ENCODE measurements around the gene MYO9A. TPM values are rescaled to one million over a fixed set of nuclear protein-coding genes. Genes with fewer than 3 reads are reported as not detected.
"Not testable (repeated sequence)": the region's sequence is repeated elsewhere in the genome, so short reads cannot be mapped to it uniquely, and the experiment has no call there.

The MYO9A gene
- total and polyA plus RNA-seq, 10 of the 15 experiments (the other 5 are each of a cell fraction or from before 2014, with no cell fraction given): 3.3 to 25.3 (median 12.2) TPM

GRCh38 chr15:72020799-72021198 is 97.2 kb downstream of the MYO9A start (continued):
- TF ChIP-seq E2F4 (IDR thresholded peaks at IDR 0.05; ENCODE audit: low read depth, low read length): no peak
- no peak for TF ChIP-seq MYC (IDR thresholded peaks at IDR 0.05; ENCODE audit: insufficient read depth, insufficient read length, insufficient replicate concordance, low read length, severe bottlenecking)

GRCh38 chr15:72014555-72014954 is 103.4 kb downstream of the MYO9A start:
- FAIRE-seq; H3K4me3 ChIP-seq; H3K9me3 ChIP-seq (replicated peaks; ENCODE audit: control insufficient read depth, insufficient read depth, low read length); BruUV-seq (replicated peaks); H2AFZ ChIP-seq (ENCODE audit: control insufficient read depth, low read depth, low read length); DNase-seq (ENCODE audit: low read depth, low spot score); H3K9ac ChIP-seq (ENCODE audit: control insufficient read depth, insufficient read depth, low read length); in situ Hi-C loops (cut with MboI); H3K79me2 ChIP-seq (ENCODE audit: control insufficient read depth, insufficient read depth, low read length); ATAC-seq; H3K27me3 ChIP-seq (replicated peaks in 1 of 2; ENCODE audit: control insufficient read depth in 2 of 2, insufficient read depth in 2 of 2, low read length in 1 of 2); H4K20me1 ChIP-seq (ENCODE audit: control insufficient read depth, insufficient read depth); H3K27ac ChIP-seq (ENCODE audit: control insufficient read depth, insufficient read depth); H3K36me3 ChIP-seq (ENCODE audit: control insufficient read depth in 2 of 2, insufficient read depth in 2 of 2, low read length in 1 of 2); intact Hi-C loops (cut with micrococcal nuclease; ENCODE audit: unreplicated experiment); H3K4me1 ChIP-seq (ENCODE audit: control insufficient read depth, insufficient read depth, low read length); POLR2A ChIA-PET: not testable (repeated sequence)
- peak overlapping the region; percentile 20; the same call in 1 of the 2 replicates for H3K4me2 ChIP-seq (ENCODE audit: control insufficient read depth, insufficient read depth)
- ChIA-PET CTCF (interaction anchor here (0.8 kb wide), 1 partner anchor 52 kb away, joined by 3 read pairs; no protein-coding TSS in a partner anchor), RAD21 (ENCODE audit: unreplicated experiment) (interaction anchor here (0.5 kb wide), 1 partner anchor 271 kb away, joined by 4 read pairs; no protein-coding TSS in a partner anchor), SMC1A (ENCODE audit: uncharacterized antibody, unreplicated experiment) (interaction anchor here (1.3 kb wide), 1 partner anchor 10 kb away, joined by 3 read pairs; no protein-coding TSS in a partner anchor)
- 75% methylated on average over 3 of the region's 3 CpGs for WGBS (ENCODE audit: insufficient coverage, insufficient replicate concordance, low lambda C conversion rate, missing lambda C conversion rate)

- 97% methylated on average over 2 of the region's 2 CpGs for WGBS (ENCODE audit: insufficient coverage, insufficient replicate concordance, low lambda C conversion rate, missing lambda C conversion rate)
- SMC1A ChIA-PET (ENCODE audit: uncharacterized antibody, unreplicated experiment): interaction anchor here (1.3 to 1.4 kb wide), 2 partner anchors 10 to 55 kb away, joined by 3 read pairs; no protein-coding TSS in a partner anchor
- FAIRE-seq: no peak
- no peak for TF ChIP-seq RB1 (IDR thresholded peaks at IDR 0.05; ENCODE audit: borderline replicate concordance)
- TF ChIP-seq MEF2B (IDR thresholded peaks at IDR 0.05; ENCODE audit: partially characterized antibody, poor library complexity, severe bottlenecking): no peak
- no peak for TF ChIP-seq CREM (IDR thresholded peaks at IDR 0.05; ENCODE audit: low read depth)
- TF ChIP-seq BHLHE40 (IDR thresholded peaks at IDR 0.05; ENCODE audit: borderline replicate concordance in 1 of 2, low read depth in 2 of 2, low read length in 1 of 2): no peak
- TF ChIP-seq RBBP5 (conservative IDR thresholded peaks at IDR 0.05): no peak
- no peak for TF ChIP-seq WRNIP1 (IDR thresholded peaks at IDR 0.05; ENCODE audit: borderline replicate concordance, low read depth, low read length)
- TF ChIP-seq BCLAF1 (IDR thresholded peaks at IDR 0.05): no peak
- no peak for TF ChIP-seq POLR2A (IDR thresholded peaks at IDR 0.05; ENCODE audit: low read depth, low read length)
- no peak for TF ChIP-seq RFX5 (IDR thresholded peaks at IDR 0.05; ENCODE audit: low read depth, low read length)
- TF ChIP-seq BCL11A (IDR thresholded peaks at IDR 0.05; ENCODE audit: low read depth, low read length): no peak
- TF ChIP-seq RAD21 (IDR thresholded peaks at IDR 0.05; ENCODE audit: insufficient read depth, low read depth, low read length): no peak
These were observed 104.2 kb downstream of the MYO9A start for GRCh38 chr15:72013703-72014102.

More at GRCh38 chr15:72013703-72014102, 104.2 kb downstream of the MYO9A start:
- ChIA-PET CTCF (interaction anchor here (0.8 kb wide), 1 partner anchor 51 kb away, joined by 3 read pairs; no protein-coding TSS in a partner anchor), RAD21 (ENCODE audit: unreplicated experiment) (no interaction called here), POLR2A (no interaction called here)
- Histone ChIP-seq H3K9me3 (replicated peaks; ENCODE audit: control insufficient read depth, insufficient read depth, low read length) (no peaks in the 10 kb centered on the region), H3K4me3 (no peak overlapping the region), H3K27ac (ENCODE audit: control insufficient read depth, insufficient read depth) (no peak overlapping the region), H3K79me2 (ENCODE audit: control insufficient read depth, insufficient read depth, low read length) (no peaks in the 10 kb centered on the region), H3K36me3 (ENCODE audit: control insufficient read depth in 2 of 2, insufficient read depth in 2 of 2, low read length in 1 of 2) (no peaks in the 10 kb centered on the region; a peak in 1 of 4 replicates), H3K27me3 (replicated peaks in 1 of 2; ENCODE audit: control insufficient read depth in 2 of 2, insufficient read depth in 2 of 2, low read length in 1 of 2) (no peaks in the 10 kb centered on the region), H2AFZ (ENCODE audit: control insufficient read depth, low read depth, low read length) (no peak overlapping the region), H3K9ac (ENCODE audit: control insufficient read depth, insufficient read depth, low read length) (no peak overlapping the region), H3K4me2 (ENCODE audit: control insufficient read depth, insufficient read depth) (no peak overlapping the region), H3K4me1 (ENCODE audit: control insufficient read depth, insufficient read depth, low read length) (no peaks in the 10 kb centered on the region; the same call in 1 of the 2 replicates), H4K20me1 (ENCODE audit: control insufficient read depth, insufficient read depth) (no peaks in the 10 kb centered on the region)
- ATAC-seq (no peak), DNase-seq (ENCODE audit: low read depth, low spot score) (no peak)
- in situ Hi-C loops (cut with MboI) (no loop called here), intact Hi-C loops (cut with micrococcal nuclease; ENCODE audit: unreplicated experiment) (no loop called here)
- BruUV-seq (replicated peaks): no TSS peak

Data from GM12878 (cell line).